Activated T-helper 2 cell treated with anti-CD3 and anti-CD28 coated beads, Interferon-gamma antibody, Interleukin-2, Interleukin-4, amounts not matched to agents 10 μg/mL and 5 μg/mL and 100 μg/mL, durations not matched to agents 14 hours and 24 hours and 36 hours (primary cell): Measurements from ENCODE around the gene SERPINH1. TPM values are rescaled to one million over a fixed set of nuclear protein-coding genes. Genes with fewer than 3 reads are reported as not detected.

ENCODE experiments used
- DNase-seq: peaks from one replicate; pipeline ENCODE4 v3.0.0; 2021; ENCODE audit warnings: low spot score
- H3K27ac Mint-ChIP-seq: one replicate; pipeline ENCODE4 v1.8.0; 2021; ENCODE audit warnings: mixed read lengths
- H3K27me3 Mint-ChIP-seq: one replicate; pipeline ENCODE4 v1.8.0; 2021; ENCODE audit warnings: low read depth, mixed read lengths
- H3K36me3 Mint-ChIP-seq: one replicate; pipeline ENCODE4 v1.8.0; 2021; ENCODE audit warnings: low read depth, mixed read lengths
- H3K4me1 Mint-ChIP-seq: one replicate; pipeline ENCODE4 v1.8.0; 2021; ENCODE audit warnings: low read depth, mixed read lengths
- H3K4me3 Mint-ChIP-seq: one replicate; pipeline ENCODE4 v1.8.0; 2021; ENCODE audit warnings: low read depth, mild to moderate bottlenecking, moderate library complexity, mixed read lengths
- H3K9me3 Mint-ChIP-seq: one replicate; pipeline ENCODE4 v1.8.0; 2021; ENCODE audit warnings: mixed read lengths
- intact Hi-C: fragments of 100-400 bp; cut with micrococcal nuclease; formaldehyde crosslinking; loops from one replicate; pipeline ENCODE4 v1.15.1; 2023
- total RNA-seq: library from RNA; stranded (reverse); gene quantifications from 2 replicates; pipeline ENCODE4 v1.2.3, GENCODE V29; 2022

Gene SERPINH1
- total RNA-seq: 23.8 and 23.9 TPM in 2 replicates

- no peaks in the 10 kb centered on the region for H3K27me3 Mint-ChIP-seq
- H3K4me3 Mint-ChIP-seq: peak within 1 kb of the TSS; percentile 91
- peak; percentile 48 for DNase-seq
- no peaks in the 10 kb centered on the region for H3K9me3 Mint-ChIP-seq
- intact Hi-C loops: no loop called here
- H3K4me1 Mint-ChIP-seq: peaks cover 11% of the 10 kb centered on the region
- H3K27ac Mint-ChIP-seq: peak within 1 kb of the TSS; percentile 88
- H3K36me3 Mint-ChIP-seq: no peaks in the 10 kb centered on the region
Measured at GRCh38 chr11:75562048-75562835, at the start of gene SERPINH1. SERPINH1 (plus strand) TSS chr11:75562253; CDS start chr11:75566350, 4,097 bp downstream.

- no peaks in the 10 kb centered on the region for H3K36me3 Mint-ChIP-seq
- H3K4me3 Mint-ChIP-seq: no peak overlapping the region
- no peak overlapping the region for H3K27ac Mint-ChIP-seq
- intact Hi-C loops: no loop called here
- H3K9me3 Mint-ChIP-seq: no peaks in the 10 kb centered on the region
- DNase-seq: no peak
- H3K4me1 Mint-ChIP-seq: peaks cover 22% of the 10 kb centered on the region
- peaks cover 1% of the 10 kb centered on the region for H3K27me3 Mint-ChIP-seq
Measured at GRCh38 chr11:75513250-75513649, 48.8 kb upstream of the SERPINH1 start.

- Mint-ChIP-seq H3K36me3 (no peaks in the 10 kb centered on the region), H3K4me3 (no peak overlapping the region), H3K27ac (no peak overlapping the region), H3K9me3 (no peaks in the 10 kb centered on the region), H3K27me3 (peaks cover 1% of the 10 kb centered on the region), H3K4me1 (peaks cover 11% of the 10 kb centered on the region)
- no peak for DNase-seq
- intact Hi-C loops: no loop called here
Measured at GRCh38 chr11:75514596-75514995, 47.5 kb upstream of the SERPINH1 start.

GRCh38 chr11:75516140-75516539, 45.9 kb upstream of the SERPINH1 start:
- H3K27me3 Mint-ChIP-seq: peaks cover 1% of the 10 kb centered on the region
- intact Hi-C loops: no loop called here
- H3K27ac Mint-ChIP-seq: no peak overlapping the region
- no peak for DNase-seq
- no peak overlapping the region for H3K4me3 Mint-ChIP-seq
- peaks cover 11% of the 10 kb centered on the region for H3K4me1 Mint-ChIP-seq
- no peaks in the 10 kb centered on the region for H3K9me3 Mint-ChIP-seq
- no peaks in the 10 kb centered on the region for H3K36me3 Mint-ChIP-seq

- no peak overlapping the region for H3K4me3 Mint-ChIP-seq
- H3K27me3 Mint-ChIP-seq: peaks cover 1% of the 10 kb centered on the region
- no peak for DNase-seq
- H3K9me3 Mint-ChIP-seq: no peaks in the 10 kb centered on the region
- intact Hi-C loops: no loop called here
- H3K4me1 Mint-ChIP-seq: peaks cover 11% of the 10 kb centered on the region
- H3K27ac Mint-ChIP-seq: no peak overlapping the region
- H3K36me3 Mint-ChIP-seq: no peaks in the 10 kb centered on the region
Measured at GRCh38 chr11:75516886-75517285, 45.2 kb upstream of the SERPINH1 start.

GRCh38 chr11:75518204-75518549, 43.9 kb upstream of the SERPINH1 start:
- H3K27me3 Mint-ChIP-seq: no peaks in the 10 kb centered on the region
- H3K9me3 Mint-ChIP-seq: no peaks in the 10 kb centered on the region
- peaks cover 12% of the 10 kb centered on the region for H3K4me1 Mint-ChIP-seq
- no peak overlapping the region for H3K4me3 Mint-ChIP-seq
- H3K36me3 Mint-ChIP-seq: no peaks in the 10 kb centered on the region
- intact Hi-C loops: no loop called here
- H3K27ac Mint-ChIP-seq: no peak overlapping the region
- DNase-seq: no peak

GRCh38 chr11:75518771-75519653, 43.0 kb upstream of the SERPINH1 start:
- DNase-seq: no peak
- no peaks in the 10 kb centered on the region for H3K9me3 Mint-ChIP-seq
- H3K4me1 Mint-ChIP-seq: peaks cover 21% of the 10 kb centered on the region
- no peaks in the 10 kb centered on the region for H3K36me3 Mint-ChIP-seq
- intact Hi-C loops: no loop called here
- H3K27ac Mint-ChIP-seq: no peak overlapping the region
- H3K4me3 Mint-ChIP-seq: no peak overlapping the region
- peaks cover 4% of the 10 kb centered on the region for H3K27me3 Mint-ChIP-seq

- H3K27ac Mint-ChIP-seq: no peak overlapping the region
- no peaks in the 10 kb centered on the region for H3K9me3 Mint-ChIP-seq
- H3K4me3 Mint-ChIP-seq: no peak overlapping the region
- no peak for DNase-seq
- no peaks in the 10 kb centered on the region for H3K36me3 Mint-ChIP-seq
- intact Hi-C loops: no loop called here
- peaks cover 11% of the 10 kb centered on the region for H3K27me3 Mint-ChIP-seq
- H3K4me1 Mint-ChIP-seq: peaks cover 27% of the 10 kb centered on the region
Measured at GRCh38 chr11:75520688-75521087, 41.4 kb upstream of the SERPINH1 start.

- DNase-seq: no peak
- peaks cover 11% of the 10 kb centered on the region for H3K27me3 Mint-ChIP-seq
- H3K27ac Mint-ChIP-seq: no peak overlapping the region
- H3K4me1 Mint-ChIP-seq: peaks cover 19% of the 10 kb centered on the region
- intact Hi-C loops: no loop called here
- H3K36me3 Mint-ChIP-seq: no peaks in the 10 kb centered on the region
- H3K4me3 Mint-ChIP-seq: no peak overlapping the region
- H3K9me3 Mint-ChIP-seq: no peaks in the 10 kb centered on the region
Measured at GRCh38 chr11:75522286-75523044, 39.6 kb upstream of the SERPINH1 start.

GRCh38 chr11:75523189-75523588, 38.9 kb upstream of the SERPINH1 start:
- H3K4me3 Mint-ChIP-seq: no peak overlapping the region
- H3K4me1 Mint-ChIP-seq: peaks cover 17% of the 10 kb centered on the region
- H3K27me3 Mint-ChIP-seq: peaks cover 11% of the 10 kb centered on the region
- intact Hi-C loops: no loop called here
- H3K36me3 Mint-ChIP-seq: no peaks in the 10 kb centered on the region
- no peak overlapping the region for H3K27ac Mint-ChIP-seq
- H3K9me3 Mint-ChIP-seq: no peaks in the 10 kb centered on the region
- DNase-seq: no peak

GRCh38 chr11:75523811-75524664, 38.0 kb upstream of the SERPINH1 start:
- H3K27me3 Mint-ChIP-seq: peaks cover 11% of the 10 kb centered on the region
- H3K27ac Mint-ChIP-seq: no peak overlapping the region
- DNase-seq: no peak
- H3K9me3 Mint-ChIP-seq: no peaks in the 10 kb centered on the region
- H3K36me3 Mint-ChIP-seq: no peaks in the 10 kb centered on the region
- intact Hi-C loops: no loop called here
- H3K4me1 Mint-ChIP-seq: peaks cover 17% of the 10 kb centered on the region
- H3K4me3 Mint-ChIP-seq: peak overlapping the region; percentile 74
